Heart left ventricle (tissue), 13 donors: ENCODE results near the gene FOXP1.

ENCODE experiments used
- CTCF ChIP-seq, 12 donors: fragments of 200-600 bp; sonication (generic) in 4 of 12; IDR thresholded peaks; one replicate each; pipeline versions ENCODE4 v1.5.0 to v1.8.0; 2018 to 2022; ENCODE audit warnings: antibody characterized with exemption in 12 of 12, mild to moderate bottlenecking in 5 of 12
- POLR2A ChIP-seq, 2 donors: fragments of 450-650 bp; IDR thresholded peaks; one replicate each; pipeline ENCODE4 v1.6.1; 2017; ENCODE audit warnings: antibody characterized with exemption in 2 of 2, mild to moderate bottlenecking in 2 of 2, moderate library complexity in 2 of 2
- donor health status: ischemic (EF 13 %, LVEDD 7.1; RV severe dilation, severe dysfunction).
- donor health status: DM: no; HTN: yes; CAD: no.
- donor health status: DM: no; HTN: no; CAD: no.
- donor health status: ischemic (EF 25% LVEDD 6.9; RV normal size, moderate dysfunction).
- donor health status: ischemic (EF 25% LVEDD 5.7; RV mildly dilated, moderate dysfunction).
- donor health status: ischemic (EF 35%, LVEDD 5.7; RV mildly dilated, moderate dysfunction).
- donor health status: nonischemic (EF 11% LVEDD 7.7; RV severe dilation, severe dysfunction).
- donor health status: DM: yes; HTN: yes; CAD: no.
- donor health status: PGD.
- donor health status: ischemic (EF 29% LVEDD 5.4; RV normal size, mild dysfunction).
- donor health status: nonischemic (EF 23%, LVEDD 6.1; RV moderate dilation, normal function).

- no peak for TF ChIP-seq POLR2A (IDR thresholded peaks at IDR 0.05)
- no peak for TF ChIP-seq CTCF (IDR thresholded peaks at IDR 0.05)
Observed at GRCh38 chr3:71499227-71499876, 84.2 kb downstream of the FOXP1 start.
